NCI-H2107 (cell line): ENCODE data around the gene NPFFR1.
A peak's percentile ranks its signal among the peaks of the same experiment; 100 is the strongest.
"Not testable (repeated sequence)": the region's sequence is repeated elsewhere in the genome, so short reads cannot be mapped to it uniquely, and the experiment has no call there.

Source experiments
- DNase-seq: peaks from one replicate; lab custom pipeline; 2025; lab: John Stamatoyannopoulos, UW

Gene NPFFR1

GRCh38 chr10:70255329-70256299, 28.2 kb downstream of the NPFFR1 start:
- DNase-seq: no peak

- DNase-seq: no peak
Observed at GRCh38 chr10:70254778-70255328, 29.0 kb downstream of the NPFFR1 start.

- DNase-seq: no peak
Observed at GRCh38 chr10:70253878-70254765, 29.7 kb downstream of the NPFFR1 start.

- DNase-seq: no peak
Observed at GRCh38 chr10:70250961-70251680, 32.7 kb downstream of the NPFFR1 start.

GRCh38 chr10:70247360-70247759, 36.4 kb downstream of the NPFFR1 start:
- no peak for DNase-seq

- DNase-seq: no peak
Observed at GRCh38 chr10:70241081-70241480, 42.7 kb downstream of the NPFFR1 start.

GRCh38 chr10:70239986-70240385, 43.8 kb downstream of the NPFFR1 start:
- not testable (repeated sequence) for DNase-seq

- not testable (repeated sequence) for DNase-seq
Observed at GRCh38 chr10:70239077-70239976, 44.5 kb downstream of the NPFFR1 start.

- not testable (repeated sequence) for DNase-seq
Observed at GRCh38 chr10:70237958-70238536, 45.8 kb downstream of the NPFFR1 start.

- DNase-seq: no peak
Observed at GRCh38 chr10:70234668-70235447, 48.9 kb downstream of the NPFFR1 start.

GRCh38 chr10:70233939-70234300, 49.9 kb downstream of the NPFFR1 start:
- no peak for DNase-seq

- DNase-seq: peak; percentile 86
Observed at GRCh38 chr10:70233109-70233938, 50.5 kb downstream of the NPFFR1 start, which contains the start of gene PPA1. Gene PPA1 (minus strand): TSS chr10:70233429. CDS start chr10:70233327, 102 bp downstream.

GRCh38 chr10:70232859-70233108, 51.0 kb downstream of the NPFFR1 start:
- DNase-seq: no peak

GRCh38 chr10:70232155-70232858, 51.5 kb downstream of the NPFFR1 start:
- no peak for DNase-seq

GRCh38 chr10:70228491-70228890, 55.3 kb downstream of the NPFFR1 start:
- DNase-seq: no peak

- DNase-seq: no peak
Observed at GRCh38 chr10:70227548-70228320, 56.1 kb downstream of the NPFFR1 start.

- no peak for DNase-seq
Observed at GRCh38 chr10:70223728-70224127, 60.1 kb downstream of the NPFFR1 start.
